ENCODE measurements around the gene EMILIN3.

Gene EMILIN3

GRCh38 chr20:41382791-41383305, 16.2 kb upstream of the EMILIN3 start:
- H3K79me2 ChIP-seq (ENCODE audit: insufficient read depth, low read depth), result no peaks in the 10 kb centered on the region
- TF ChIP-seq CTCF (conservative IDR thresholded peaks at IDR 0.05; ENCODE audit: low read depth, low read length), result no peak
- H3K9ac ChIP-seq, result no peak overlapping the region
- H3K4me2 ChIP-seq, result no peak overlapping the region
- H2AFZ ChIP-seq (ENCODE audit: low read depth), result no peak overlapping the region
- no peak overlapping the region for H3K27ac ChIP-seq
- no peak overlapping the region for H3K4me3 ChIP-seq (IDR thresholded peaks at IDR 0.05; ENCODE audit: insufficient read depth, low read depth, low read length)
- H3K27me3 ChIP-seq (ENCODE audit: insufficient read depth, low read depth), result no peaks in the 10 kb centered on the region
- H3K36me3 ChIP-seq (ENCODE audit: insufficient read depth), result no peaks in the 10 kb centered on the region
- H4K20me1 ChIP-seq (ENCODE audit: insufficient read depth), result no peaks in the 10 kb centered on the region
- no peaks in the 10 kb centered on the region for H3K4me1 ChIP-seq (ENCODE audit: low read depth, poor library complexity, severe bottlenecking)

DNA sequence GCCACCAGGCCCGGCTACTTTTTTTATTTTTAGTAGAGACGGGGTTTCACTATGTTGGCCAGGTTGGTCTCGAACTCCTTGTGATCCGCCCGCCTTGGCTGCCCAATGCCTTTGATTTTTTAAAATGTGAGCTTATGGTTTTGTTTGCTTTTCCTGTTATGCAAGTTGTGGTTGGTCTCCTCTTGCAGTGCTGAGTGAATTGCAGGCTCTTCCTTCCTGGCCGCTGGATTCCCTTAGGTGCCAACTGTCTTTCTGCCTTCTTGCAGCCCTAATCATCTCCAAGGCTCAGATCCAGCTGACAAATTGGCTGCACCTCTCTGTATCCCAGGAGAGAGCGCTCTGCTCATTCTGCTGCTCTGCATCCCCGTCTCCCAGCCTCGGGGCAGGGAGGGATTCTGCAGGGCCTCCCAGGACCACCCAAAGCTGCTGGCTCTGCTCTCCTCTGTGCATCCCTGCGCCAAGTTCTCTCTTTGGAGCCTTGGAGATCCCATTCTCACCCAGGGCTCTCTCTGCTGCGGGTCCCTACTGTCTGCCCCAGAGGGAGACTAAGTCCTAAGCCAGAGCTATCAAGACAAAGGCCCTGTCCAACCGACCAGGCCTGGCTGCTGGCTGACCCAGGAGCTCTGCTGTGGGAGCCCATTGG, 14.1 kb upstream of the EMILIN3 start:
- H3K9ac ChIP-seq, result no peak overlapping the region
- H4K20me1 ChIP-seq (ENCODE audit: insufficient read depth), result no peaks in the 10 kb centered on the region
- H3K4me1 ChIP-seq (ENCODE audit: low read depth, poor library complexity, severe bottlenecking), result no peaks in the 10 kb centered on the region
- no peak for TF ChIP-seq CTCF (conservative IDR thresholded peaks at IDR 0.05; ENCODE audit: low read depth, low read length)
- H3K27ac ChIP-seq, result no peak overlapping the region
- H3K4me3 ChIP-seq (IDR thresholded peaks at IDR 0.05; ENCODE audit: insufficient read depth, low read depth, low read length), result no peak overlapping the region
- no peaks in the 10 kb centered on the region for H3K36me3 ChIP-seq (ENCODE audit: insufficient read depth)
- no peaks in the 10 kb centered on the region for H3K79me2 ChIP-seq (ENCODE audit: insufficient read depth, low read depth)
- H3K4me2 ChIP-seq, result no peak overlapping the region
- no peak overlapping the region for H2AFZ ChIP-seq (ENCODE audit: low read depth)
- H3K27me3 ChIP-seq (ENCODE audit: insufficient read depth, low read depth), result no peaks in the 10 kb centered on the region

DNA sequence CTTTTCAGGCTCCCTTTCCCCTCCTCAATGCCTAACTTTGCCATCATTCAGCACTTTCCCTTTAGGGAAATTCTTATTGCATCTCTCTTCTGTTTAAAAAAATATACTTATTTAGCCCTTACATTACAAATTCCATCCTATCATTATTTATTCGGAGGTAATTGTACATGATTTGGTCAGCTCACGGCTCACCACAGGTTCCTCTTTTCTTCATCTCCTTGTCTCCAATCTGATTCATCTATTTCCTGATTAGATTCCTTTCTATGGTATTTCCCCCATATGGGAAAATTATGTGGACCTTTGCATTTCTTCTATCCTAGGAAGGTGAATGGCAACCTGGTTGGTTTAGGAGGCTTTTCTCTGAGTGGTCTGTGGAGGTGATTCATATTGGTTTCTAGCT, 12.9 kb upstream of the EMILIN3 start:
- Histone ChIP-seq H4K20me1 (ENCODE audit: insufficient read depth) (no peaks in the 10 kb centered on the region), H3K4me2 (no peak overlapping the region), H3K4me1 (ENCODE audit: low read depth, poor library complexity, severe bottlenecking) (no peaks in the 10 kb centered on the region), H2AFZ (ENCODE audit: low read depth) (no peak overlapping the region), H3K36me3 (ENCODE audit: insufficient read depth) (no peaks in the 10 kb centered on the region), H3K27ac (no peak overlapping the region), H3K27me3 (ENCODE audit: insufficient read depth, low read depth) (no peaks in the 10 kb centered on the region), H3K4me3 (IDR thresholded peaks at IDR 0.05; ENCODE audit: insufficient read depth, low read depth, low read length) (no peak overlapping the region), H3K79me2 (ENCODE audit: insufficient read depth, low read depth) (no peaks in the 10 kb centered on the region), H3K9ac (no peak overlapping the region)
- no peak for TF ChIP-seq CTCF (conservative IDR thresholded peaks at IDR 0.05; ENCODE audit: low read depth, low read length)

DNA sequence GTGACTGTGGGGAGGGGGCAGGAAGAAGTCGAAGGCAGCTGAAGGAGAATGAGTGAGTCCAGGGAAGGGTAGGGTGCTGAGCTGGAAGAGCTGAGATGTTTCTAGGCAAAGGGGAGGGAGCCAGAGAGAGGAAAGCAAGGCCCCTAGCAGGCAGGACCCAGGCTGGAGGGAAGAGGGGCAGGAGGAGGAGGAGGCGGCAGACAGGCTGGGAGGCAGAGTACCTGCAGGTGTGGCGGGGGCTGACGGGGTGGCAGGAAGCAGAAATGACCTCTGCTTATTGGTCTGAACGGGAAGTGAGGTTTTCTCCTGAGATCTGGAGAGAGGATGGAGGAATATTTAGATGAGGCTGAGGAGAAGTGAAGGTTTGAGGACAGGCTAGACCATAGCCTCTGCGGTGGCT, 10.7 kb upstream of the EMILIN3 start:
- H2AFZ ChIP-seq (ENCODE audit: low read depth), result no peak overlapping the region
- no peak overlapping the region for H3K4me3 ChIP-seq (IDR thresholded peaks at IDR 0.05; ENCODE audit: insufficient read depth, low read depth, low read length)
- no peaks in the 10 kb centered on the region for H3K4me1 ChIP-seq (ENCODE audit: low read depth, poor library complexity, severe bottlenecking)
- no peak overlapping the region for H3K9ac ChIP-seq
- H3K36me3 ChIP-seq (ENCODE audit: insufficient read depth), result no peaks in the 10 kb centered on the region
- no peaks in the 10 kb centered on the region for H3K79me2 ChIP-seq (ENCODE audit: insufficient read depth, low read depth)
- no peak overlapping the region for H3K27ac ChIP-seq
- no peaks in the 10 kb centered on the region for H3K27me3 ChIP-seq (ENCODE audit: insufficient read depth, low read depth)
- no peaks in the 10 kb centered on the region for H4K20me1 ChIP-seq (ENCODE audit: insufficient read depth)
- no peak for TF ChIP-seq CTCF (conservative IDR thresholded peaks at IDR 0.05; ENCODE audit: low read depth, low read length)
- H3K4me2 ChIP-seq, result no peak overlapping the region
